ENCODE results near the gene HOXA6.
A peak's percentile ranks its signal among the peaks of the same experiment; 100 is the strongest.

Gene HOXA6

GRCh38 chr7:27098578-27099451 is 48.8 kb downstream of the HOXA6 start:
- DNase-seq (ENCODE audit: low read depth in 2 of 2): no peak

- DNase-seq (ENCODE audit: low read depth in 2 of 2): no peak
These were observed 49.6 kb downstream of the HOXA6 start for GRCh38 chr7:27097686-27098577.

GRCh38 chr7:27096768-27097514 is 50.6 kb downstream of the HOXA6 start:
- no peak for DNase-seq (ENCODE audit: low read depth in 2 of 2)

GRCh38 chr7:27095897-27096767 is 51.4 kb downstream of the HOXA6 start, which contains the start of gene HOXA1:
Gene HOXA1, minus strand, starts transcription at chr7:27096000. Its CDS starts 88 bp downstream, at chr7:27095912.
- peak; percentile 52 to 66 for DNase-seq (ENCODE audit: low read depth in 2 of 2)
